ENCODE results near the gene RTL10. TPM values are rescaled to one million over a fixed set of nuclear protein-coding genes. Genes with fewer than 3 reads are reported as not detected.

RTL10 gene
- total RNA-seq, 1 donor from 2014 or later, result 10.9 TPM

DNA sequence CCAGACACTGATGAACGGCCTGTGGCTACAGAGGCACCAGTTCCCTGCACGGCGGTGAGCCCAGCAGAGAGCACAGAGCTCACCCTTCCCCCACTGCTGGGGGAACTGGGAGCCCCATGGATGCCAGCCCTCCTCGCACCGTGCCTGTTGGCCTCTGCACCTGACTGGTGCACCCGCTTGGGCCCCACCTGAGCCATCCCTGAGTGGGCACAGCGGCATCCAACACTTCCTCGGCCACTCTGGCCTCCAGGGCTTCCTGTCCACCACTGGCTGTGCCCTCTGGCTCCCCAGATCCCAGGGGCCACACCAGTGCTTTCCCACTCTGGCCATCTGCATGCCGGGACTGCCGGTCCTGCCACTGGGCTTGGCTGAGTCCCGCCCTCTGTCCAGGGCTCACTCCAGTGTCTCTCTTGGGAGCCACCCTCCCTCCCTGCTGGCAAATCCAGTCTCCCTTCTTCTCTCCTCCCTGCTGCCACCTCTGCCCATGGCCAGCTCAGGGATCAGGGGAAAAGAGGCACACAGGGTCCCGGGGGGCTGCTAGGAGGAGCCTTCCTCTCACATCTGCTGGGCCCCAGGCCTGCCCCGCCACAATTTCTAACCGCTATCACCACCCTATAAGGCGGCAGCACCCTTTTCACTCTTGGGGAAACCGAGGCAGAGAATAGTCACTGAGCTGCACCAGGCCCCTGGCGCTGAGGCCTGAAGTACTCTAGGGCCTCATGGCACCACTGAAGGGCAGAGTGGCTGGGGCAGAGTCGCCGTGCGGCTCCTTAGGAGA is 33.0 kb downstream of the RTL10 start:
- Histone ChIP-seq H3K36me3 (ENCODE audit: control insufficient read depth, insufficient read depth, low read length) (no peaks in the 10 kb centered on the region), H3K27me3 (ENCODE audit: control insufficient read depth, insufficient read depth, low read length) (no peaks in the 10 kb centered on the region), H3K4me3 (ENCODE audit: low read depth, low read length) (no peak overlapping the region)
- DNase-seq (ENCODE audit: low read depth), result no peak
- TF ChIP-seq, protein P1, sequence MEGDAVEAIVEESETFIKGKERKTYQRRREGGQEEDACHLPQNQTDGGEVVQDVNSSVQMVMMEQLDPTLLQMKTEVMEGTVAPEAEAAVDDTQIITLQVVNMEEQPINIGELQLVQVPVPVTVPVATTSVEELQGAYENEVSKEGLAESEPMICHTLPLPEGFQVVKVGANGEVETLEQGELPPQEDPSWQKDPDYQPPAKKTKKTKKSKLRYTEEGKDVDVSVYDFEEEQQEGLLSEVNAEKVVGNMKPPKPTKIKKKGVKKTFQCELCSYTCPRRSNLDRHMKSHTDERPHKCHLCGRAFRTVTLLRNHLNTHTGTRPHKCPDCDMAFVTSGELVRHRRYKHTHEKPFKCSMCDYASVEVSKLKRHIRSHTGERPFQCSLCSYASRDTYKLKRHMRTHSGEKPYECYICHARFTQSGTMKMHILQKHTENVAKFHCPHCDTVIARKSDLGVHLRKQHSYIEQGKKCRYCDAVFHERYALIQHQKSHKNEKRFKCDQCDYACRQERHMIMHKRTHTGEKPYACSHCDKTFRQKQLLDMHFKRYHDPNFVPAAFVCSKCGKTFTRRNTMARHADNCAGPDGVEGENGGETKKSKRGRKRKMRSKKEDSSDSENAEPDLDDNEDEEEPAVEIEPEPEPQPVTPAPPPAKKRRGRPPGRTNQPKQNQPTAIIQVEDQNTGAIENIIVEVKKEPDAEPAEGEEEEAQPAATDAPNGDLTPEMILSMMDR (IDR thresholded peaks at IDR 0.05; ENCODE audit: insufficient read depth, low read length, poor library complexity, severe bottlenecking), result no peak

GRCh38 chr22:19820880-19821522 is 33.7 kb downstream of the RTL10 start:
- H3K4me3 ChIP-seq (ENCODE audit: low read depth, low read length), result no peak overlapping the region
- no peak for DNase-seq (ENCODE audit: low read depth)
- TF ChIP-seq, protein P1 (IDR thresholded peaks at IDR 0.05; ENCODE audit: insufficient read depth, low read length, poor library complexity, severe bottlenecking), result no peak

DNA sequence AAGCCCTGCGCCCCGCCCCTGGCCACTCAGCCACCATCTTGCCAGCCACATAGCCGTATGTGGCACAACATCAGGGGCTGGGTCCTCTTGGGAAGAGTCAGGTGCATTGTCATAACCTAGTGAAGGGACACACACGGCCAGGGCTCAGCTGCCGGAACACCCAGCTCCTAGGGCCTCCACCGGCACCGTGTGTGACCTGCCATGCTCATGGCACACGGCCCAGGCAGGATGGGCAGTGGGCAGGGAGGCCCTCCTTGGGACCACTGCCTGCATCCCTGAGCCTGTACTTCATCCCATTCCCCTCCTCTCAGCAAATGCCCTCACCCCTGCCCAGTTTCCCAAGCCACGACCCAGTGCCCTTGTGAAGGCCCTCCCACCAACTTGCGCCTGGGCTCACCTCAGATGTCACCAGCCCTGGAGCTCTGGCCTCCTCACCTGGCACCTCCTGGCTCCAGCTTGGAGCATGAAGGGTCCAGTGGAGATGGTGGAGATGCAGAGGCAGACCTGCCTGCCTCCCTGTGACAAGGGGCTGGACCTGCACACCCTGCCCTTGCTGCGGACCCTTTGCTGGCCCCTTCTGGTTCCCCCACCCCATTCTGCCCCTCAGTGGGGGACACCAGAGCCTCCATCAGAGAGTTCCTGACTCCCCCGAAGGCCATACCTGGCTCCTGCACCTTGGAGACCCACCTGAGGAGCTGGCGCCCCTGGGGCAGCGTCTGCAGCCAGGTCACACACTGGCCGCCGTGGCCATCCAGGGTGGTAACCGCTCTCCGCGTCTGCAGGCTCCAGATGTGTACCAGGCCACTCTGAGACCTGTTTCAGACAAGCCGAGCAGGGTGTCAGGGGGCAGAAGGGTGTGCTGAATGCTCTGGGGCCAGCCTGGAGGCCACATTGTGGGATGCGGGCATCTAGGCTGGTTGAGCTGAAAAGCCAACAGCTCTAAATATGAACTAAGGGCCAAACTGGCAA is 34.5 kb downstream of the RTL10 start:
- Histone ChIP-seq H3K27me3 (ENCODE audit: control insufficient read depth, insufficient read depth, low read length) (no peaks in the 10 kb centered on the region), H3K36me3 (ENCODE audit: control insufficient read depth, insufficient read depth, low read length) (no peaks in the 10 kb centered on the region), H3K4me3 (ENCODE audit: low read depth, low read length) (no peak overlapping the region)
- DNase-seq (ENCODE audit: low read depth), result no peak
- TF ChIP-seq, protein P1 (IDR thresholded peaks at IDR 0.05; ENCODE audit: insufficient read depth, low read length, poor library complexity, severe bottlenecking), result no peak

More at GRCh38 chr22:19820880-19821522, 33.7 kb downstream of the RTL10 start:
- no peaks in the 10 kb centered on the region for H3K36me3 ChIP-seq (ENCODE audit: control insufficient read depth, insufficient read depth, low read length)
- no peaks in the 10 kb centered on the region for H3K27me3 ChIP-seq (ENCODE audit: control insufficient read depth, insufficient read depth, low read length)

DNA sequence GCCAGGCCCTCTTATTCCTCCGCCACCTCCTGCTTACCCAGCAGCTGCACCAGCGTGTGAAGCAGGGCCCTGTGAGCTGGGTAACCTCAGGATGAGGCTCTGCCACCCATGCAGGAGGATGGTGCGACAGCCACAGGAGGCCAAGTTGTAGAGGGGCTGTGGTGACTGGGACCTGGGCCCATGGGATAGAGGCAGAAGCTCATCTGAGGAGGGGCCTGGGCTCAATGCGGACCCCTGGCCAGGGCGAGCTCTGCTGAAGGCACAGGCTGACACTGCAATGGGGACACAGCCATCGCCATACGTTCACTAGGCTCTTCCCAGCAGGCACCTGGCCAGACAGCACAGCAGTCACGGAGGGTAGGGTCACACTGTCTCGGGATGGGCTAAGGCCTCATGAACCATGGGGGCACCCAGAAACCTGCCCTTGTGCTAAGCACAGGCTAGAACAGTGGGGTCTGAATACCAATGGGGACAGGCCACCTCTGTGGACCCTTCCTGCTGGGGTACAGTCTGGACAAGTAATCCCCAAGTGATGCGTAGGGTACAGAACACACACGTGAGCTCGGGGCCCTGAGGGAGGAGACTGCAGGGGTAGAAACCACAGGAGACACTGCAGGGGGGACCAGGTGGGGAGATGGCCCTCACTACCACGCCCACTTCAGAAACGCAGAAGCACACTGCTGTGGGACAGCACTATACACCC is 35.3 kb downstream of the RTL10 start:
- no peaks in the 10 kb centered on the region for H3K27me3 ChIP-seq (ENCODE audit: control insufficient read depth, insufficient read depth, low read length)
- DNase-seq (ENCODE audit: low read depth), result no peak
- H3K4me3 ChIP-seq (ENCODE audit: low read depth, low read length), result no peak overlapping the region
- TF ChIP-seq, protein P1 (IDR thresholded peaks at IDR 0.05; ENCODE audit: insufficient read depth, low read length, poor library complexity, severe bottlenecking), result no peak
- H3K36me3 ChIP-seq (ENCODE audit: control insufficient read depth, insufficient read depth, low read length), result no peaks in the 10 kb centered on the region

All from kidney epithelial cell (primary cell).